Stimulated activated CD8-positive, alpha-beta memory T cell treated with anti-CD3 and anti-CD28 coated beads, Interleukin-7, amount 100 ng/mL, for 48 hours (primary cell): Measurements from ENCODE around the gene MAFB.

Experiments used
- DNase-seq, 2 donors: peaks; one replicate each; pipeline ENCODE4 v3.0.0-alpha.2; 2020; ENCODE audit warnings: low read depth in 1 of 2; ENCODE audit errors: extremely low read depth in 1 of 2

Gene MAFB

DNA sequence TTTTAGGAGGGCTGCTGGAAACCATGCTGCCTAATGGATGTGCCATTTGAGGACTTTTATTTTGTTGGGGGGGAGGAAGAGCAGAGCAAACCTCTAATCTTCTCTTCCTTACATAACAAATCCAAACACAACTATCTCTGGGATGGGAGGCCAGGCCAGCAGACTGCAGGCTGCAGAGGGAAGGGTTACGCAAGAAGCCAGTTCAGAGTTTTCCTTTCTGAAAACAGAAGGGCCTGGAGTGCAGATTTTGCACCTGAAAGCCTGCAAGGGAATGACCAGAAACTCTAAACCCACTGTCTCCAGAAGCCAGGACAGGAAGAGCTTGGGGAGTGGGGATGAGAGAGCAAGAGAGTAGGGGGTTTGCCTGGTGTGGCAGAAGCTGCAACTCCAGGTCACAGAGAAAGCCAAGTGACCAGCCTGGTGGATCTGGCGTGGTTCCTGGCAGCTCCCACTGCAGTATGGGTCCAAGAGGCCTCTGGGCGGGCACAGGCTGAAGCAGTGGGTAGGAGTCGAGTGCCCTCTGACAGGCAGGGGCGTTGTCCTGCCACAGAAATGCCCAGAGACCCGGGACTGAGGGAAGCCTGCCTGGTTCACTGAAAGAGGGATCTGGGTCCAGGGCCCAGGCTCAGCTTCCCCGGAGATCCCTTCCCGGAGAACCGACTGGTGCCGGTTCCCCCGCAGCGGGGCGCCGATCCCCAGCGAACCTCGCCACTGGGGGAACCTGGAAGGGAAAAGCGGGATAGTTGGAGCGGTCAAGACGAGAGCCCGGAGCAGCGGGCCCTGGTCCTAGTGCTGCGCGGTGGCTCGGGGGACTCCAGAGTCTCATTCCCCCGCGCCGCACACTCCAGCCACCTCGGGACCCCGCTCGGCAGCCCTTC, 6.7 kb downstream of the MAFB start:
- no peak for DNase-seq

DNA sequence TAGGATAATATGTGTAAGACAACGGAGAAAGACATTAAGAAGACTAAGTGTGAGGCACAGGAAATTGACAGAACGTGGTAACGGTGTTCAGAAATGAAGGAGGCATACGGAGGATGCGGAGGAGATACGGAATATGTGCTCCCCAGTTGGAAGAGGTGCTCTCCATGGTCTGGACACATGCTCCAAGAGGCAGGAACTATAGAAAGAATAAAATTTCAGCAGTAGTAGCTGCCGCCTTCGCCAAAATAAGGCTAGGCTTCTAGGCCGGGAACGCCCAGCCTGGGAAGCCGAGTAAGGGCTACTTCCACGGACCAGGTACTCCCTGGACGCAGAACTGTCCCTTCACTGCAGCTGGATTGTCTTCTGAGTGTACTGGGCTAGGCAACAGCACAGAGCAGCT, 7.4 kb downstream of the MAFB start:
- DNase-seq: no peak

DNA sequence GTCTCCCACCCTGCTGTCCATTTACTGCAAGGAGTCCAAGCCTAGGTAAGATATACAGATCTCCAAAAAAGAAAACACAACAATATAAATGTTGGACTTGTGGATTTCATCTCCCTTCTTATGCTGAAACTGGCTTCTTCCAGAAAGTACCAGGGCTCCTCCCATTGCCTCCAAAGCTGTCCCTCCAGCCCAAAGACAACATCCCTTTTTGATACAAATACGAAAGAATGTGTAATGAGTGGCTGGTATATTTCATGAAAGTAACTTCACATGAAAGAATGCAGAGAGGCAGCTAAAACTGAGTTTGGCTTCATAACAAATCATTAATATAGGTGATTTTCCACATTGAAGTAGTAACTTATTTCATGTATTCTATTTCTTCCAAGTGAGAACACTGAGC, 7.9 kb downstream of the MAFB start:
- DNase-seq: no peak

DNA sequence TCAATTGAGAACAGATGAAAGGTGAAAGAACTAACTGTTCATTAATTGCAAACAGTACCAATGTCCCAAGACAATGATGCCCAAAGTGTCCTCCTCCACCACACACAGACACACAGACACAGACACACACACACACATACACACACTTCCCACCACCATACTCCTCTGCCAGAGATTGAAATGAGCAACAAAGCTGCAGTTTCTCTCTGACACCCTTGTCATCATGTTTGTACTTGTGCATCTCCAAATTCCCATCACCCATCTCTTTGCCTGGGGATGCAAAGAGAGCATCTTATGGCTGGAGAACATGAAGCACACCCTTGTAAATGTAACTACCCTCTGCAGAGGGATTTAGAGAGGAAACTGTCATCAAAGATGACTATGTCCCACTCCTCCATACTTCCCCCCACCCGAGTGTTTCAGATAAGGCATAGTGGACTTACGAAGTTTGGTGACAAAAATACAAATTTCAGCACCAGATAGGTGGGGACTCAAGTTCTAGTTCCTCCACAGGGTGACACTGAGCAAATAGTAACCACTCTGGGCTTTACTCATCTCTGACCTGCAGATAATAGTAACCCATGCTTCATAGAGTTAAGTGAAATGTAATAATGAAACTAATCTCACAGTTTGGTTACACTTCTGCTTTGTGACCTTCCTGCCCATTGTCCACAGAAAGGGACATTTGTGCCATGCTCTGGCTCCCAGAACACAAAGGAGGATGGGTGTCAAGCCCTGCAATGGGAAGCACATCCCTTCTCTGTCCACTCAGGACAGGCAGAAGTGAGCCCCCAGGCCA, 8.7 kb downstream of the MAFB start:
- DNase-seq: no peak

DNA sequence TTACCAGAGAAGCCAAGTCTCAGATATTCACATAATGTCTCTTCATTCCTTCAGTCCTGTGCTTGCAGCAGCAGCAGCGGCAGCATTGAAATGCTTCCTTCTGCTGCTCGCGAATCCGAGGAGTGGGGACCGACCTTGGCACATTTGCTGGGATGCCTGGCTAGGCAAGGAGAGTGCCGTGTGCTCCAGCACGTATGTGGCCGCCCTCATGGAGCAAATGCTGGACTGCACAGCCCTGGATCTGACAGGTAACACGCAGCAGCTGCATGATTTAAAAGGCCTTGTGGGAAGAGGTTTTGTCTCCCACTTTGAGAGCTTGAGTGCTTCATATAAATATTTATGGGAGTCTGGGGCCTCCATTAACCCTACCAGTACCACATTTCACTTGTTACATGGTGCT, 9.9 kb downstream of the MAFB start:
- DNase-seq: no peak

DNA sequence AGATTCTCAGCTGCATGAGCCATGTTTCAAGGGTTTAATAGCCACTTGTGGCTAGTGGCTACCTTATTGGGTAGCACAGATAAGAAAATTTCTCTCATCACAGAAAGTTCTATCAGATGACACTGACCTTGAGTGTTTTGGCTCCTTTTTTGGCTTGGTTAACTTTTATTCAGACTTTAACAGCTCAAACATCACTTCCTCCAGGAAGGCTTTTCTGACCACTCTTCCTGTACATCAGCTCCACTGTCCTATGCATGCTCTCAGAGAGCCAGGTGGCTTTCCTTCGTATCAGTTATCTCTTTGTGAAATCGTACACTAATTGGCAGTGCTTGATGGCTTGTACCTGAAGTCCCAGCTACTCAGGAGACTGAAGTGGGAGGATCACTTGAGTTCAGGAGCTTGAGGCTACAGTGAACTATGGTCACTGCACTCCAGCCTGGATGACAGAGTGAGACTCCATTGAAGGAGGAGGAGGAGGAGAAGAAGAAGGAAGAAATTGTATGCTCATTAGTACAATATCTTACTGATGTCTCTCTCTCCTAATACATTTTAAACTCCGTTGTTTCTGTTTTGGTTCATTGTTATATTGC, 10.7 kb downstream of the MAFB start:
- DNase-seq: no peak

DNA sequence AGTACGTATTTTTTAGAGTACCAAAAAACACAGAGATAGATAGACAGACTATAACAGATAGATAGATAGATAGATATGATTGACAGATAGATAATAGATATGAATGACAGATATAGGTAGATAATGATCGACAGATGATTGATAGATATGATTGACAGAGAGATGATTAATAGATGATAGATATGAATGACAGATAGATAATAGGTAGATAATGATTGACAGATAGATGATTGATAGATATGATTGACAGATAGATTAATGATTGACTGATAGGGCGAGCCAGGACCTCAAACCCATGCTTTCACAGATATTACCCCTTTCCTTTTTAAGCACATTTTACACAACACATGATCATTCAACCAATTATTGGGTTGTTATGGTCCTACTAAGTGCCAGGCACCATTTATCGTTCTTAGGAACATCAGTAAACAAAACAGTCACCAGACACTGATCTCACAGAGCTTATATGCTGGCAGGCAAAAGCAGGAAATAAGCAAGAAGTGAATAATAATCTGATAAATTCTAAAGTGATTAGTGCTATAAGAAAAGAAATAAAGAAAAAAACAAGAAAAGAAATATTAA, 11.6 kb downstream of the MAFB start:
- no peak for DNase-seq

DNA sequence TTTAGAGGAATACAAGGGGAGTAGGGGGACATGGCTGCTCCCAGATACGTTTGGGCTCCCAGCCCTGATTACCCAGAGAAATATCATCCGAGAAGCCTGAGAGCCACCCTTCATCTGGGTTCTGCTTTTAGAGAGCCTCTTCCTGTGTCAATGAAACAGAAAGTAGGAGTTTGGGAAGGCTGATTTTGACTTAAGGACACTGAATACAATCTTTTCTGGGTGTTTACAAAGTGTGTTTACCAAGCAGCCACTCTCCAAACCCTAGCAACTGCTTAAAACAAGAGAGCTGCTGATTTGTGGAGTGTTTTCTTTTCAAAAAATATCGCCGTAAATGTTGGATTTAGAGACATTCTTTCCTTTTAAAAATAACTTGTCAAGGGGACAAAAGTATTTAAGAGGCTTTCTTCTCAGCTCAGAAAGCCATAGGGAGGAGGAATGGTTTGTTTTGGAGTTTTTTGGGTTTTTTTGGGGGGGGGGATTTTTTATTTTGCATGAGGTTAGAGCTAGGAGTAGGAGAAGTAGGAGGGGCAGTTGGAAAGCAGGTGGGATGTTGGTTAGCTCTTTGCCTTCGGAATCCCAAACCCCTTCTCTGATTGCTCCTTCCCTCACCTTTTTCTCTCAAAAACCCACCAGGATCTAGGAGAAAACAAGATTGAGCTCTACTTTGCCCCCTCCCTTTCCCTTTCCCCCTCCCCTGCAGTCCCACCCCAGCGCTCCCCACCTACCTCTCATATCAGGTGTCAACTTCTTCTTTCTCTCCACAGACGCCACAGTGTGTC, 12.4 kb downstream of the MAFB start:
- DNase-seq: no peak

DNA sequence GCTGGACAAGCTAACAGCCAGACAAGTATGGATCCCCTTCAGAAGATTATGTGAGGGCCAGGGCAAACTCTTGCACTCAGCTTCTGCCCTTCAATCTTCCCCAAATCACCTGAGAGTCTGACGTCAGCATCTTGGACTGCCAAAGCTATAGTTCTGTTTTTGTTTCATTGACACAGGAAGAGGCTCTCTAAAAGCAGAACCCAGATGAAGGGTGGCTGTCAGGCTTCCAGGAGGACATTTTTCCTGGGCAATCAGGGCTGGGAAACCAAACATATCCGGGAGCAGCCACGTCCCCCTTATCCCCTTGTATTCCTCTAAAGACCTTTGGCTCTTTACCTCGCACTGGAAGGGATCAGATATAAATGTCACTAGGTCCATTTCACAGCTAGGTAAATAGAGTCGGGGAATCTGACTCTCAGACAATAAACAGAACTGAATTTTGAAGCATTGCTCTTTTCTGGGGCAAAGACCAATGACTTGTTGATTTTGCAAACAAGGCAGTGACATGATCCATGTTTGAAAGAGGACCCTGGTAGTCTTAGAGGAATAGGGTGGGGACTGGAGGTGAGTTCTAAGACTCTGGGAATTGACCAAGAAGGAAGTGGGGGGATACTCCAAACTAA, 13.3 kb downstream of the MAFB start:
- DNase-seq: no peak

DNA sequence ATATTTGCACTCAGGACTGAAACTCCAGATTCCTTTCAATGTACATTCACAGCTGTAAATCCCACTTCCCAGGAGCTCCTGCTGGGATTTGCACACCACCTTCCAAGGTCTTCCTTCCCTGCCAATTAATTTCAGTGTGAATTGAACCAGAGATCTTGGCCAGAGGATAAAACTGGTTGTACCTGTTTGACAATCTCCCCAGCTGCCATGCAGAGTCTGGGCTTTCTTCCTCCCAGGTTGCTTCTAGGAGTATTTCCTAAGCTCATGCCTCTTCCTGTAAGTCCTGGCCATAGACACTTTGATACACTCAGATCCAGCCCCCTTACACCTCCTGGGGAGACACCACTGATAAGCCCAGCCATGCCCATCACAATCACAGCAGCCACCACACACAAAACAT, 15.6 kb downstream of the MAFB start:
- no peak for DNase-seq

DNA sequence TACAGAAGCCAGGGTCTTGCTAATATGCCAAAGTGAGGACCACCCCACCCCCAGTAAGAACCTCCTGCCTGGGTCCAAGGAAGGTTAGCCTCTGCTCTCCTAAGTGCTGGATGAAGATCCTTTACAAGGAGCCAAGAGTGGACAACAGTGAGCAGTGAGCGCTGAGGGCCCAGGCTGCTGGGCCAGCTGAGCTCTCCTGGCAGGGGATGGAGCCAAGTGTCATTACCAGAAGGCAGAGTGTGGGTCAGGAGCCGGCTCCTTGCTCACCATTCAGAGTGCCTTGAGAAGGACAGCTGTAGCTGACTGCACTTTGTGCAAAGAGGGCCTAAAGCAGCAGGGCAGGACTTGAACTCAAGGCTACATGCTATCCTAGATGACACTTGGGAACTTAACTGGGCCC, 16.9 kb downstream of the MAFB start:
- no peak for DNase-seq

DNA sequence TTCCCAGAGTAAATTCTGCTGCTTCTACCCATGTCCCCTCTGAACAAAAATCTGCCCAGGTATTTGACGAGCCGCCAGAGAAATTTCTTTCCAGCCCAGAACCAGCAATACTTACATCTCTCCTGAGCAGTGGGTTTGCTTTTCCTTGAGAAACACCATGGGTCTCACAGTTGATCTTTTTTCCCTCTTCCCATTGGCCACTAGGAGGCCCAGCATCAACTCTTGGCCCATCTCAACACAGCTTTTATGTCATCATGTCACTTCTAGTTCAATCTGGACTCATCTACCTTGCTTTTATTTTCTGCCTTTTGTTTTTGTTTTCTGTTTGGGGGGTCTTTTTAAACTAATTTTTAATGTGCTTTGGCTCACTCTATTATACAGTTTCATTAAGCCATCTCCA, 18.8 kb downstream of the MAFB start:
- DNase-seq: no peak

DNA sequence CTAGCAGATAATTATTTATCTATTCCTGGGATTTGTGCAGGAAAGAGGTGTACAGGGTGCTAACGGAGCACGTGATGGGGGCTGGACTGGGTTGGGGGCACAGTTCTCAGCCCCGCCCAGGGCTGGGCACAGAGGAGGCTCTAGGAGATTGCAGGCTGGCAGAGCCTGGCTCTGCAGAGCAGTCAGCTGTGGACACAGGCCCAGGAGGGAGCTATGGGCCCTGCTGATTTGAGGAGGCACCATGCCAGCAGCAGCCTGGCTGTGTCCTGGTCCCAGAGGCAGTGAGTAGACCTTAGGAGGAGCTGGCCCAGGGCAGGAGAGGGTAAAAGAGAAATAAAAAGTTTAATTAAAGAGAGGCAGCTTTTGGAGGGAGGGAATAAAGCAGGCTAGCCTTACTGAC, 19.3 kb downstream of the MAFB start:
- no peak for DNase-seq

DNA sequence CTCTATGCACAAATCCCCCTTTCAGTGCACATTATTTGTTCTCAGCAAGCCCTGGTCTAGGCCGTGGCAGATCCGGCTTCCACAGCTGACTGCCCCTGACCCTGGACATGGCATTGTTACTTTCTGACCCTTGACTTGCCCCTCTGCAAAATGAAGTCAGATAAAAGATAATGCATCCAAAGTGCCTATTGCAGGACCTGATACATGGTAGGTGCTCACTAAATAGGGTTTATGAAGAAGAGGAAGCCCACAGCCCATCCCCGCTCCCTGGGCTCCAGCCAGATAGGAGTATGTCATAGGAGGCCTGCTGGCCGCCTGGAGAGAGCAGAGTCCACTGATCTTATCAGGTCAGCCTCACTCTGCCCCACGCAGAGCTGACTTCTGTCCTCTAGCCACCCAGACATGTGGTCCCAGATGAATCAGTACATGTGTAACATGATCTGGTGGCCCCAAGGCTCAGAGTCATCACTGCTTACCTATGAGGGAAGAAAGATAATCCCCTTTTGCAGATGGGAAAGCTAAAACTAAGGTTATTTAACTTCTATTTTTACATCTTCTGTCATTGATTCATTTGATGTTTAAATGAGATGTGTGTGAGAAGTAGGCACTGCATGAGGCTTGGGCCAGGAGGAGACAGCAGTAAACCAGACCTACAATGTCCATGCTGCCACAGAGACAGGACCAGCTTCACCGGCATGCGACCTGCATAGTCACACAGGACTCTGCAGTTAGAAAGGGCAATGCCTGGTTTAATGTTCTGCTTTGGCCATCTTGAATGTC, 20.4 kb downstream of the MAFB start:
- DNase-seq: no peak

DNA sequence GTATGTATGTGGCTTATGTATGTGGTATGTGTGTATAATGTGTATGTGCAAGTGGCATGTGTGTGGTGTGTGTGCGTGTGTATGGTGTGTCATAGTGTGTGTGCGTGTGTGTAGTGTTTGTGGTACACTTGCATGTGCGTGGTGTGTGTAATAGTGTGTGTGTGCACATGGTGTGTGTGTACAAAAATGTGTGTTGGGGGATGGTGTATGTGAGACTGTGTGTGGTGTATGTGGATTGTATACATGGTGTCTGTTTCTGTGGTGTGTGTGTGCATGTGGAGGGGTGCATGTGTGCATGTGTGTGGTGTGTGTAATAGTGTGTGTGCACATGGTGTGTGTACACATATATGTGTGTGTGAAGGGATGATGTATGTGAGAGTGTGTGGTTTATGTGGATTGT, 21.5 kb downstream of the MAFB start:
- DNase-seq: no peak

DNA sequence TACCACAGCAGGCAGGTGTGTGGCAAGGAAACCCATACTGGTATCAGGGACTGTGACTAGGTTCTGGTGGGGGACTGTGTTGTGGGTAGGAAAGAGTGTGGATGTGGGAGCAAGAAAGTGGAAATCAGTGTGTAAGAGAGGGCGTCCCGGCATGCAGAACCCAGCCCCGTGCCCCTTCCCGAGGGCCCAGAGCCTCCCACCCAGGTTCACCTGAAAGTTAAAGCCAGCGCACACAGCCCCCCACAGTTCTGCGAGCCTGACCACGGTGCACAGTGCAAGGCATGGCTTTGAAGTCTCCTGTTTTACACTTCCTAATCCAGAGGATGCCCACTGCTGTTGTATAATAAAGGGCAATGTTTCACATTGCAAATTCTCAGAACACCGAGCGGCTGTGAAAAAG, 22.7 kb downstream of the MAFB start:
- no peak for DNase-seq

DNA sequence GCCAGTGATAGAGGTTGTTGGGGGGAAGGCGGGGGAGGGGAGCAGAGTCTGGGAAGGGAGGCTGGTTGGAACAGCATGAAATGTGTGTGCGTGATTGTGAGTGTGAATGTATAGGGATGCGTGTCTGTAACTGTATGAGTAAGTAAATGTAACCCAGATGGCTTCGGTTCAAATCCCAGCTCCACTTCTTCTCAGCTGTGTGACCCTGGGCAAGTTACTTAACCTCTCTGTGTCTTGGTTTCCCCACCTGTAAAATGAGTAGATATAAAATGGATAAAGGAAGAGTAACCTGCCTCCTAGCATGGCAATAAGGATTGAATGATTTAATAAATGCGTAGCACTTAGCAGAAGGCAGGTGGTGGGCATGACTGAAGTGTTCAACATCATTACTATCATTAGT, 24.1 kb downstream of the MAFB start:
- no peak for DNase-seq

DNA sequence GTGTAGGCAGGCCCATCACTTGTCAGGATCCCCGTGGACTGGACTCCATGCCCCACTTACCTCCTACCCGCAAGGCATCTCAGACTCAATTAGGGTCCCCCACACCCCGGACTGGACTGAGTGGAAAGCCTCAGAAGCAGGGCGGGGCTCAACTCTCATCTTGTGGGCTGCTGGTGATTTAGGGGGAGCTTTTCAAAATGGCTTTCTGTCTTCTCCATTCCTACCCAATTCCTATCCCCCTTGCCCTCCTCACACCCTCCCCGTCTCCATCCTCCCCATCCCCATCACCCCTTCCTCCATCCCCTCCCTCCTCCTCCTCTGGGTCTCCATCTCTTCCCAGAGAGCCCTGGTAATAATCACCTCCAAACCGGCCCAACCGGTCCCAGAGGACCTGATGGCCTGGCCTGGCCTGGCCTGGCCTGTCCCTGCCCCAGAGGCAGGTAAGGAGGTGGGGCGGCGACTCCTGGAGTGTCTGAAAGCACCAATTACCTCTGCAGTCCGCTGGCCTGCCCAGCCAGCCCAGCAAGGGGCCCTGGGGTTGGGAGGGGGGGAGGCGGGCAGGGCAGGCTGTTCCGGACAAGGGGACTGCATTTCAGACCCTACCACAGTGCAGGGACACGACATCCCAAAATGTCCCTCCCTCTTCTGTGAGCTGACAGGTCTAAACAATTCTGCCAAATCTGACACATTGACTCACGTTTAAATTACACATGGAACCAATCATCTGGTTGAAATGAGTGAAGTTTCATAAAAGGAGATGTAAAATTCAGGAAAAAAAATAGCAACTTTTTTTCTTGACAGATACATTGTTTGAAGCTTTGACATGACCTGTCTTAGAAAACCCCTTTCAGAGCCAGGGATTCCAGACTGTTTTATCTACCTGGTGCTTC, 24.8 kb downstream of the MAFB start:
- no peak for DNase-seq
